Transverse colon (tissue), 3 donors: Measurements from ENCODE around the gene KIFC1.

Source experiments
- EP300 ChIP-seq: sonication (generic); formaldehyde crosslinking; IDR thresholded peaks from one replicate; pipeline ENCODE4 v1.6.1; 2017; ENCODE audit warnings: antibody characterized with exemption, low read depth
- POLR2A ChIP-seq: fragments of 450-650 bp; IDR thresholded peaks from one replicate; pipeline ENCODE4 v1.6.1; 2016; ENCODE audit warnings: antibody characterized with exemption, mild to moderate bottlenecking, moderate library complexity
- TF ChIP-seq, protein P1 (sequence below), 5 experiments: fragments of 200-600 bp in 3 of 5; fragments of 450-650 bp in 2 of 5; sonication (generic) in 3 of 5; IDR thresholded peaks; 1 replicate in 2 of 5; 2 replicates in 3 of 5; pipeline ENCODE4 v1.5.1; 2016 to 2017; ENCODE audit warnings: antibody characterized with exemption in 5 of 5, inconsistent platforms in 3 of 5, mild to moderate bottlenecking in 2 of 5, moderate library complexity in 1 of 5

GRCh38 chr6:33425668-33426577 lies 34.3 kb downstream of the KIFC1 start:
- TF ChIP-seq, protein P1, sequence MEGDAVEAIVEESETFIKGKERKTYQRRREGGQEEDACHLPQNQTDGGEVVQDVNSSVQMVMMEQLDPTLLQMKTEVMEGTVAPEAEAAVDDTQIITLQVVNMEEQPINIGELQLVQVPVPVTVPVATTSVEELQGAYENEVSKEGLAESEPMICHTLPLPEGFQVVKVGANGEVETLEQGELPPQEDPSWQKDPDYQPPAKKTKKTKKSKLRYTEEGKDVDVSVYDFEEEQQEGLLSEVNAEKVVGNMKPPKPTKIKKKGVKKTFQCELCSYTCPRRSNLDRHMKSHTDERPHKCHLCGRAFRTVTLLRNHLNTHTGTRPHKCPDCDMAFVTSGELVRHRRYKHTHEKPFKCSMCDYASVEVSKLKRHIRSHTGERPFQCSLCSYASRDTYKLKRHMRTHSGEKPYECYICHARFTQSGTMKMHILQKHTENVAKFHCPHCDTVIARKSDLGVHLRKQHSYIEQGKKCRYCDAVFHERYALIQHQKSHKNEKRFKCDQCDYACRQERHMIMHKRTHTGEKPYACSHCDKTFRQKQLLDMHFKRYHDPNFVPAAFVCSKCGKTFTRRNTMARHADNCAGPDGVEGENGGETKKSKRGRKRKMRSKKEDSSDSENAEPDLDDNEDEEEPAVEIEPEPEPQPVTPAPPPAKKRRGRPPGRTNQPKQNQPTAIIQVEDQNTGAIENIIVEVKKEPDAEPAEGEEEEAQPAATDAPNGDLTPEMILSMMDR (IDR thresholded peaks at IDR 0.05), result peak; percentile 38 to 63 (median 46)
- TF ChIP-seq POLR2A (peak; percentile 54), EP300 (no peak)
